Tibial nerve (tissue), 4 donors: ENCODE measurements around the gene PRDX5. TPM values are rescaled to one million over a fixed set of nuclear protein-coding genes. Genes with fewer than 3 reads are reported as not detected.

Source experiments
- DNase-seq, 2 donors: peaks; one replicate each; pipeline ENCODE4 v3.0.0-alpha.2; 2019; ENCODE audit warnings: low spot score in 2 of 2
- H3K27ac ChIP-seq, 4 donors: fragments of 200-600 bp; sonication (generic) in 3 of 4; one replicate each; pipeline ENCODE4 v1.5.1; 2017 to 2019; ENCODE audit warnings: mild to moderate bottlenecking in 1 of 4
- H3K27me3 ChIP-seq, 2 donors: fragments of 200-600 bp; sonication (generic) in 1 of 2; one replicate each; pipeline versions ENCODE4 v1.5.1 to v1.6.0; 2017 to 2019
- H3K36me3 ChIP-seq, 3 donors: fragments of 200-600 bp; sonication (generic); one replicate each; pipeline ENCODE4 v1.5.1; 2018 to 2019
- H3K4me1 ChIP-seq, 4 donors: fragments of 200-600 bp; sonication (generic) in 3 of 4; one replicate each; pipeline ENCODE4 v1.5.1; 2017 to 2019
- H3K4me3 ChIP-seq, 4 donors: fragments of 200-600 bp; sonication (generic) in 3 of 4; one replicate each; pipeline ENCODE4 v1.5.1; 2017 to 2019; ENCODE audit warnings: mild to moderate bottlenecking in 1 of 4, moderate library complexity in 1 of 4
- H3K9me3 ChIP-seq, 4 donors: fragments of 200-600 bp; sonication (generic) in 3 of 4; one replicate each; pipeline ENCODE4 v1.5.1; 2017 to 2019
- EP300 ChIP-seq, 2 donors: sonication (generic); formaldehyde crosslinking; IDR thresholded peaks; one replicate each; pipeline ENCODE4 v1.6.1; 2017; ENCODE audit warnings: antibody characterized with exemption in 2 of 2, mild to moderate bottlenecking in 1 of 2
- POLR2A ChIP-seq, 2 donors: fragments of 450-650 bp; IDR thresholded peaks; one replicate each; pipeline ENCODE4 v1.6.1; 2017; ENCODE audit warnings: antibody characterized with exemption in 2 of 2, mild to moderate bottlenecking in 2 of 2, moderate library complexity in 2 of 2
- WGBS, 2 donors: methylation state at CpG; one replicate each; pipeline ENCODE4 v1.1.5; 2018; 5-methylcytosine and 5-hydroxymethylcytosine counted together
- small RNA-seq: library from RNA; depleted of rRNA; stranded (forward); fragments of <200 nt; gene quantifications from one replicate; pipeline ENCODE3, GENCODE V24; 2016
- total RNA-seq, 4 donors: library from RNA; depleted of rRNA; stranded (reverse); fragments of >200 nt; gene quantifications; one replicate each; pipeline ENCODE4 v1.1.0, GENCODE V29; 2016
- TF ChIP-seq, protein P1 (sequence below), 5 experiments: fragments of 200-600 bp in 3 of 5; fragments of 450-650 bp in 2 of 5; sonication (generic) in 3 of 5; IDR thresholded peaks; one replicate each; pipeline ENCODE4 v1.5.1; 2016 to 2019; ENCODE audit warnings: antibody characterized with exemption in 5 of 5, mild to moderate bottlenecking in 3 of 5, moderate library complexity in 2 of 5

Gene PRDX5
- total RNA-seq, 4 donors from 2014 or later, result 142 to 246 (median 204) TPM

DNA sequence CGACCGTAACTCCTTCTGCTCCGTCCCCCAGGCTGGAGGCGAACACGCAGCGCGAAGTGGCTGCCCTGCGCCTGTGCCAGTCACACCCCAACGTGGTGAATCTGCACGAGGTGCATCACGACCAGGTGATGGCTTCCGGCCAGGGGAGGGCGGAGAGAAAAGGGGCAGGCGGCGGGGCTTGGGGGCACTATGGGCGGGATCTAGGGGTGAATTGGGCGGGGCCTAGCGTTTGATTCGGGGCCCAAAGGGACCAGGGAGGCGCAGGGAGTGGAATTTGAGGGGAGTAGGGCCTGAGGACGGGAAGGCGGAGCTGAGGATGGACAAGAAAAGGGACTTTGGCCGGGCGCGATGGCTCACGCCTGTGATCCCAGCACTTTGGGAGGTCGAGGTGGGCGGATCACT, 50.8 kb downstream of the PRDX5 start:
- peaks cover 0 to 81% (median 34%) of the 10 kb centered on the region in 3 donors for H3K36me3 ChIP-seq
- H3K4me3 ChIP-seq, result no peak overlapping the region
- H3K27me3 ChIP-seq, result no peaks in the 10 kb centered on the region
- no peak overlapping the region for H3K27ac ChIP-seq
- TF ChIP-seq EP300 (IDR thresholded peaks at IDR 0.05), result no peak
- TF ChIP-seq POLR2A (IDR thresholded peaks at IDR 0.05), result no peak
- TF ChIP-seq, protein P1, sequence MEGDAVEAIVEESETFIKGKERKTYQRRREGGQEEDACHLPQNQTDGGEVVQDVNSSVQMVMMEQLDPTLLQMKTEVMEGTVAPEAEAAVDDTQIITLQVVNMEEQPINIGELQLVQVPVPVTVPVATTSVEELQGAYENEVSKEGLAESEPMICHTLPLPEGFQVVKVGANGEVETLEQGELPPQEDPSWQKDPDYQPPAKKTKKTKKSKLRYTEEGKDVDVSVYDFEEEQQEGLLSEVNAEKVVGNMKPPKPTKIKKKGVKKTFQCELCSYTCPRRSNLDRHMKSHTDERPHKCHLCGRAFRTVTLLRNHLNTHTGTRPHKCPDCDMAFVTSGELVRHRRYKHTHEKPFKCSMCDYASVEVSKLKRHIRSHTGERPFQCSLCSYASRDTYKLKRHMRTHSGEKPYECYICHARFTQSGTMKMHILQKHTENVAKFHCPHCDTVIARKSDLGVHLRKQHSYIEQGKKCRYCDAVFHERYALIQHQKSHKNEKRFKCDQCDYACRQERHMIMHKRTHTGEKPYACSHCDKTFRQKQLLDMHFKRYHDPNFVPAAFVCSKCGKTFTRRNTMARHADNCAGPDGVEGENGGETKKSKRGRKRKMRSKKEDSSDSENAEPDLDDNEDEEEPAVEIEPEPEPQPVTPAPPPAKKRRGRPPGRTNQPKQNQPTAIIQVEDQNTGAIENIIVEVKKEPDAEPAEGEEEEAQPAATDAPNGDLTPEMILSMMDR (IDR thresholded peaks at IDR 0.05), result no peak
- no peaks in the 10 kb centered on the region for H3K9me3 ChIP-seq
- no peaks in the 10 kb centered on the region for H3K4me1 ChIP-seq
- DNase-seq, result no peak
- 85 to 87% methylated on average over 27 to 28 of the region's 28 CpGs for WGBS, 2 donors

DNA sequence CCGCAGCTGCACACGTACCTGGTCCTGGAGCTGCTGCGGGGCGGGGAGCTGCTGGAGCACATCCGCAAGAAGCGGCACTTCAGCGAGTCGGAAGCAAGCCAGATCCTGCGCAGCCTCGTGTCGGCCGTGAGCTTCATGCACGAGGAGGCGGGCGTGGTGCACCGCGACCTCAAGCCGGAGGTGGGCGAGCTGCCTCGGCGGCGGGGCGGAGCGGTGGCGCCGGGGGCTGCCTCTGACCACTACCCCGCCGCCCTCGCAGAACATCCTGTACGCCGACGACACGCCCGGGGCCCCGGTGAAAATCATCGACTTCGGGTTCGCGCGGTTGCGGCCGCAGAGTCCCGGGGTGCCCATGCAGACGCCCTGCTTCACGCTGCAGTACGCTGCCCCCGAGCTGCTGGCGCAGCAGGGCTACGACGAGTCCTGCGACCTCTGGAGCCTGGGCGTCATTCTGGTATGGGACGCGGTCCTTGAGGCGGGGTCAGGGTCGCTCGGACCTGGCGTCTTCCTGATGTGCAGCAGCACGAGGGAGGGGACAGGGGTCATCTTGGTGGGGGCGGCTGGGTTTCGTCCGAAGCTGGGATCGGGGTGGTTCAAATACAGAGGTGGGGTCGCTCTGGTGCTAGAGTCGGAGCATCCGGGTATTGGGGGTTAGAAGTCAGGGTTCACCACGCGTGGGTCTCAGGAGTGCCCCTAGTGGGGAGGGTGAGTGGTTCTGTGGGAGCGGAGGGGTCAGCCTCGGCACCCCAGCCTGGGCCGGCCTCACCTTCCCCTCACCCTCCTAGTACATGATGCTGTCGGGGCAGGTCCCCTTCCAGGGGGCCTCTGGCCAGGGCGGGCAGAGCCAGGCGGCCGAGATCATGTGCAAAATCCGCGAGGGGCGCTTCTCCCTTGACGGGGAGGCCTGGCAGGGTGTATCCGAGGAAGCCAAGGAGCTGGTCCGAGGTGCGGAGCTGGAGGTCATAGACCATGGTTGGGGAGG, 51.8 kb downstream of the PRDX5 start:
- no peaks in the 10 kb centered on the region for H3K4me1 ChIP-seq
- 83 to 87% methylated on average over 50 to 56 of the region's 82 CpGs for WGBS, 2 donors

DNA sequence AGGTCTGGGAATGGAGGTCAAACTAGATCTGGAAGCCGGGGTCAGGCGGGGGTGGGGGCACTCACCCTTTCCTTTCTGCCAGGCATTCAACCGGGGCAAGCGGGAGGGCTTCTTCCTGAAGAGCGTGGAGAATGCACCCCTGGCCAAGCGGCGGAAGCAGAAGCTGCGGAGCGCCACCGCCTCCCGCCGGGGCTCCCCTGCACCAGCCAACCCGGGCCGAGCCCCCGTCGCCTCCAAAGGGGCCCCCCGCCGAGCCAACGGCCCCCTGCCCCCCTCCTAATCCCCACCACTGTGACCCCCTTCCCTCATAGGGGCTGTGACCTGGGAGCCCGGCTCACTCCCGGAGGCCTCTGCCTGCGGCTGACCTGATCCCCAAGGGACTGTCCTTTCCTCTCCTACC, 53.3 kb downstream of the PRDX5 start:
- DNase-seq, result no peak
- Histone ChIP-seq H3K27me3 (no peaks in the 10 kb centered on the region), H3K36me3 (peaks cover 0 to 57% (median 20%) of the 10 kb centered on the region in 3 donors), H3K4me1 (no peaks in the 10 kb centered on the region), H3K27ac (no peak overlapping the region), H3K9me3 (no peaks in the 10 kb centered on the region), H3K4me3 (no peak overlapping the region)
- 80 to 82% methylated on average over 10 to 22 of the region's 22 CpGs for WGBS, 2 donors
- TF ChIP-seq POLR2A (IDR thresholded peaks at IDR 0.05) (no peak), EP300 (IDR thresholded peaks at IDR 0.05) (no peak)
- TF ChIP-seq, protein P1 (IDR thresholded peaks at IDR 0.05), result no peak

More for the DNA sequence above, 51.8 kb downstream of the PRDX5 start:
- Histone ChIP-seq H3K36me3 (peaks cover 0 to 71% (median 28%) of the 10 kb centered on the region in 3 donors), H3K27me3 (no peaks in the 10 kb centered on the region), H3K27ac (no peak overlapping the region), H3K9me3 (no peaks in the 10 kb centered on the region), H3K4me3 (no peak overlapping the region)
- TF ChIP-seq POLR2A (IDR thresholded peaks at IDR 0.05) (no peak), EP300 (IDR thresholded peaks at IDR 0.05) (no peak)
- TF ChIP-seq, protein P1 (IDR thresholded peaks at IDR 0.05), result no peak
- no peak for DNase-seq

Small RNA genes within 50 kb of the gene (small RNA-seq; reads per million reads assigned to genes)
- 0.38 reads per million for gene MIR1237
- not detected for gene MIR7155
- not detected for gene RF00019

Other genes starting within 250 kb of the PRDX5 start
- gene MACROD1, start 152.0 kb upstream of the PRDX5 start, total RNA-seq, result 10 to 100 TPM; 30.6 to 45.0 (median 35.0) TPM
- 100 to 1,000 TPM in 1 of 4 donors, 10 to 100 TPM in 3; 53.3 to 109 (median 79.8) TPM for gene STIP1, start 131.9 kb upstream of the PRDX5 start, total RNA-seq
- 10 to 100 TPM; 17.2 to 83.1 (median 29.6) TPM for gene FERMT3, start 111.4 kb upstream of the PRDX5 start, total RNA-seq
- gene TRPT1, start 91.9 kb upstream of the PRDX5 start, total RNA-seq, result 10 to 100 TPM; 64.9 to 74.7 (median 68.7) TPM
- gene NUDT22, start 91.8 kb upstream of the PRDX5 start, total RNA-seq, result 10 to 100 TPM; 33.0 to 83.7 (median 60.2) TPM
- gene DNAJC4, start 87.6 kb upstream of the PRDX5 start, total RNA-seq, result 10 to 100 TPM; 20.1 to 42.0 (median 25.8) TPM
- 100 to 1,000 TPM in 2 of 4 donors, 10 to 100 TPM in 2; 84.3 to 129 (median 109) TPM for gene VEGFB, start 83.5 kb upstream of the PRDX5 start, total RNA-seq
- gene FKBP2, start 77.0 kb upstream of the PRDX5 start, total RNA-seq, result 100 to 1,000 TPM in 1 of 4 donors, 10 to 100 TPM in 3; 38.2 to 101 (median 57.8) TPM
- 100 to 1,000 TPM in 1 of 4 donors, 10 to 100 TPM in 3; 79.7 to 187 (median 91.4) TPM for gene PPP1R14B, start 71.2 kb upstream of the PRDX5 start, total RNA-seq
- gene PLCB3, start 66.6 kb upstream of the PRDX5 start, total RNA-seq, result 10 to 100 TPM; 18.0 to 44.4 (median 27.1) TPM
- 100 to 1,000 TPM; 110 to 143 (median 124) TPM for gene BAD, start 33.5 kb upstream of the PRDX5 start, total RNA-seq
- 10 to 100 TPM; 12.5 to 25.7 (median 20.0) TPM for gene GPR137, start 32.3 kb upstream of the PRDX5 start, total RNA-seq
- 1 to 10 TPM in 1 of 4 donors, not detected in 3; 1.2 TPM for gene KCNK4, start 26.8 kb upstream of the PRDX5 start, total RNA-seq
- not detected for gene CATSPERZ, start 17.8 kb upstream of the PRDX5 start, total RNA-seq
- 10 to 100 TPM; 26.0 to 39.3 (median 28.7) TPM for gene ESRRA, start 12.6 kb upstream of the PRDX5 start, total RNA-seq
- 100 to 1,000 TPM; 290 to 381 (median 327) TPM for gene TRMT112, start 562 bp upstream of the PRDX5 start, total RNA-seq
- 10 to 100 TPM in 3 of 4 donors, 1 to 10 TPM in 1; 6.9 to 48.0 (median 14.4) TPM for gene CCDC88B, start 22.1 kb downstream of the PRDX5 start, total RNA-seq
- 10 to 100 TPM; 23.7 to 34.3 (median 26.2) TPM for gene RPS6KA4, start 41.0 kb downstream of the PRDX5 start, total RNA-seq
- gene SLC22A11, start 237.8 kb downstream of the PRDX5 start, total RNA-seq, result not detected